ENCODE data around the gene USP7.
"Not testable (repeated sequence)": the region's sequence is repeated elsewhere in the genome, so short reads cannot be mapped to it uniquely, and the experiment has no call there.

The USP7 gene

DNA sequence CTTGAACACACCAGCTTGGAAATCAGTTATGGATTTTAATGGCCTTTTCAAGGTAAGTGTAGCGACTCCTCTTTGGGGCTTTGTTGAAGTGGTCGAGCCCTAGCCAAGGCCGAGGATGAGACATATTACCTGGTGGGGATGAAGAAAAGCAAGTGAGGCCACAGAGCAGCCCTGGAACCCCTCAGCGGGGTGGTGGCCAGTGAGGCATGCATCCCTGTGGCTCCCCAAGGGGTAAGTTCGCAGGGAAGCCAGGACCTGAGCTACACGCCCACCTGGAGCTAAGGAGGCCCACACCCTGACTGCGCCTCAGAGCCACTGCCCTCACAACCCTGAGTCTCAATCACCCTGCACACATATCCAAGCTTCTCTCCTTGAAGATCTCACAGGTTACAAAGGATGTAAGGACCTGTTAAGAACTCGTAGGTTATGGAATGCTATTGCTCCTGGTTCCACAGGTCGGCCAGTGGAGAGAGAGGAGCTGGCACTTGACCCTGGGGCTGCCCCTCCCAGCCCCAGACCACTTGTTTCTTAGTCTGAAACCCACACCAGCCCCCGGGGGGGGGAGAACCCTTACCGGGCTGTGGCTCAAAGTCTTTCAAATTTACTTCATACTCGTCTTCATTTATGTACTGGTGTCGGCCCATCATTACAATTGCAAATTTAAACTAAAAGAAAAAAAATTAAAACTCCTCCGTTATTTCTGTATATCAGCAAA, 69.6 kb downstream of the USP7 start:
- no peak for DNase-seq

GRCh38 chr16:8893426-8893825, 70.3 kb downstream of the USP7 start:
- no peak for DNase-seq

DNA sequence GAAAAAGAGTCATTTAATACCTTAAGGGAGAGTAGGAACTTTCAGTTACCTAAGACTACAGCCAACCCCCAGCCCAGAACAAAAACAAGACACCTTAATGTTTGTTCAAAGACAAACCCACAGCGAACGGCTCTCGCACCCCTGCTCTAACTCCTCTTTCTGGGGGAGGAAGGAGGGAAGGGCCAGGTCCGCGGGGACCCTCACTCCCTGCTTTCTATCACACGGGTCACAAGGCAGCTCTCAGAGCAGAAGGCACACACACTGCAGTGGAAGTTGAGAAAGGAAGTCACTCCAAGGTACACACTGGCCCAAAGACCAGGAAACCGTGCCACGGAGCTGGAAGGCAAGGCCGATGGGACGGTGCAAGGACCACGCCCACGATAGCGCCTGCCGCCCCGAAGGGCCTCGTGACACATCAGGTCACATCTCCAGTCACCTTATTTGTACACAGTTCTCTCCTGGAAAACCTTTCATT, 71.6 kb downstream of the USP7 start:
- DNase-seq: no peak

GRCh38 chr16:8890549-8890921, 73.2 kb downstream of the USP7 start:
- no peak for DNase-seq

DNA sequence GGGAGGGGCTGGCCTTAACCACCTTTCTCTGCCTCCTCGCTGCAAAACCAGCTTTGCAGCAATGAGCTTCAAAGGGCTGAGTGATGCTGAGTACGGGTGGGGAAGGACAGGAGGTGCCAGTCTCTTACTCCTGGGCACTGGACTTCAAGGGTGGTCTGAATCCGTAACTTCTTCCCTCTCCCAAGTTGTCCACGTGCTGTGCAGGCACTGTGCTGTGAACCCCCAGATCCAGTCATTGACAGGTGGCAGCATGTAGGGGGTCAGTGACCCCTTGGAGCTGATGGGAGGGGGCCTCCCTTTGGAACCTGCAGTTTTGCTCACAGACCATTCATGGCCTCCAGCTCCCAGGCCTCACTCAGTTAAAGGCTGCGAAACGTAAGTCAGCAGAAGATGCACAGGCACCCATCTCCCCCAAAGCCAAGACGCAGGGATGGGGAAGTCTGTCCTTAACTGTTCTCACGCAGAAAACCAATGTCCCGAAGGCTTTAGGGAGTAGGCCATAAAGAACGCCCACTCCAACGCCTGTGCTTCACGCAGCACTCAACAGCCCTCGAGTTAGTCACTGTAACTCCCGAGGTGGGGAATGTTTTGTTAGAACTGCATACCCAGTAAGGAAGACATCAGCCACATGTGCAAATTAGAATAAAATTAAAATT, 73.7 kb downstream of the USP7 start:
- DNase-seq: no peak

GRCh38 chr16:8888951-8889892, 74.5 kb downstream of the USP7 start:
- DNase-seq: no peak

DNA sequence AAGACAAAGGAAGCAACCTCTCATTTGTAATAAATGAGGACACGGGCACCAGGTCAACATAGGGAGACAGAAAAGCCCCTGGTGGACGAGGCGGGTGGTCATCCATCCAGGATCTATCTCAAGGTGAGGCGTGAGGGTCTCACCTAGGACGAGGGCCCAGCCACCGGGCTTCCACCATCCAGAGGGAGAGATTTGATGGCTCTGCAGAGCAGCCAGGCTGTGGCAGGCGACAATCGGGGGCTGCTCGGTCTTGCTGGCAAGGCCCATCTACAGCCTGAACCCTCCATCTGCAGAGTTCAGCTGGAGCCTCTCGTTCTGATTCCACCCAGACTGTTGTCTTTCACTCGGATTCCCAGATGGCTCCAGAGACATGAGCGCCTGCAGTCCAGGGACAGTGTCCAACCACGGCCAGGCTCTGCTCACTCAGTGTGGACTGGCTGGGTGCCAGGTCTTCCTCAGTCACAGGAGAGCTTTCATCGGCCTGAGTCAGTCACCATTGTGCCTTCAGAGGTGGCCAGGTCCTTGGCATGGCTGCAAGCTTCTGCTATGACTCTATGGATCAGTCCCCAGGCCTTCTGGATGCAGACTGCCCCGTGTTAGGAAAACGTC, 75.7 kb downstream of the USP7 start:
- DNase-seq: no peak

GRCh38 chr16:8887431-8887765, 76.3 kb downstream of the USP7 start:
- no peak for DNase-seq

DNA sequence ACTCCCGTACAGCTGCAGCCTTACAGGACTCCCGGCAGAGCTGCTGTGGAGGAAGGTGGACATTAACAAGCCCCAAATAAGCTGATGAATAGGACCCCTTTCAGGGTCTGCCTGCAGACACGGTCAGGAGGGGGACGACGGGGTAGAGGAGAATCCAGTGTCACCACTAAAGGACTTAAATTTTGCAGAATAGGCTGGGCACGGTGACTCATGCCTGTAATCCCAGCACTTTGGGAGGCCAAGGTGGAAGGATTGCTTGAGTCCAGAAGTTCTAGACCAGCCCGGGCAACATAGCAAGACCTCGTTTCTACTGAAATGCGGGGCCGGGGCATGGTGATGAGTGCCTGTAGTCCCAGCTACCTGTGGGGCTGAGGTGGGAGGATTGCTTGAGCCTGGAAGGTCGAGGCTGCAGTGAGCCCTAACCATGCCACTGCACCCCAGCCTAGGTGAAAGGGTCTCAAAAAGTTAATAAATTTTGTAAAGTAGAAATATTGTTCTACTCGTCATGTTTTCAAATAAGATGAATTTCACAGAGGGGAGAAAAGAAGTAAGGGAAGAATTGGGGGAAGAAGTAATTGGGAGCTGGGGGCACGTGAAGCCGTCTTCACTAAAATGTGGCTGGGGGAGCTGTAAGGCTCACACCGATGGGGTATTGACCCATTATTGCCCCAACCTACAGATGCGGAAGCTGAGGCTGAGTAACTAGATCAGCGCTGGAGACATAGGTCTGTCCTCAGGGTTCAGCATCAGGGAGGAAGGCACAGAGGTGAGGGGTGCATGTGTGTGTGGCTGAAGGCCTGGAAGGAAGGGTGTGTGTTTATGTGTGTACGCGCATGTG, 76.9 kb downstream of the USP7 start:
- DNase-seq: no peak

- DNase-seq: no peak
Observed at GRCh38 chr16:8885674-8886592, 77.8 kb downstream of the USP7 start.

DNA sequence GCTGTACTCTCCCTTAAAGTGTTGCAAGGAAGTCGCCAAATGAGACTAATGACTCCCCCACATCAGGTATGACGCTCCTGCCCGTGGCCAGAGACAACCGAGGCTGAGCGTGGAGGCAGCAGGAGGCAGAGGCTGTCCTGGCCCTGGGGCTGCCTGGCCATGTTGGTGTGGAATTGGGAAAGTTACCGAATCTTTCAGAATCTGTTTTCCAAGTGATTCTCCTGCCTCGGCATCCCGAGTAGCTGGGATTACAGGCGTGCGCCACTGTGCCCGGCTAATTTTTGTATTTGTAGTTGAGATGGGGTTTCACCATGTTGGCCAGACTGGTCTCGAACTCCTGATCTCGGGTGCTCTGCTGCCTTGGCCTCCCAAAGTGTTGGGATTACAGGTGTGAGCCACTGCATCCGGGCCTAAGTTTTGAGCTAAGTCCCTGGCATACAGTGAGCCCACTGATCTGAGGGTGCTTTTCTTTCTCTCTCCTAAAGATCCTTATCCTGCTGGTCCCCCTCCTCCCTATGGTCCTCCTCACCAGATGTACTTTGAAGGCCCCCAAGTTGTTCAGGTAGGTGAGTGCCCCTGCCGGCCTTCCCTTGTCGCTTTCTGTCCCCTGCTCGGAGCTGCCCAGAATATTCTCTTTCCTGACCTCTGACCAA, 80.9 kb downstream of the USP7 start:
- no peak for DNase-seq

DNA sequence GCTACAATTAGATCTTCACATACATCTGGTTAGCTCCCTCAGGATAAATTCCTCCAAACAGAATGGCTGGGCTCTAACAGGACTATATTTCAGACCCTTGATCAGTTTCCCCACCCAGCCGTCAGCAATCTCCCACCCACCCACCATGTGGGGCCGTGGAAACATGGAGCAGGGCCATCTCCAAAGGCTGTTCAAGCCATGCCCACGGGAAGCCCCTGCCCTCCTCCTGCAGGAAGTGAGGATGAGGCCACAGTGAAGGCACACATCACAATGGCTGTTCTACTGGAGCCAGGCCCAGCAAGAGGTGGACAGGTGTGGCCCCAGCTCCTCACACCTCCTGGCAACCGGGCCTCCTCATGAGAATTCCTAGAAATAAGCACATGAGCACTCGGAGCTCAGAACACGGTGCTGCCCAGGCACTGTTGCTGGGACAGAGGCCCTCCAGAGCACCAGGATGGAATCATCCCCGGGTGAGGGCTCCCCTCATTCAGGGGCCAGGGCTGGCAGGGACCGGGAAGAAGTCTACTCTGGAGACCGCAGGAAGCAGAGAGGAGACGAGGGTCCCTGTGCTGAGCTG, 81.6 kb downstream of the USP7 start, which contains the start of gene LITAFD:
Gene LITAFD, plus strand, starts transcription at position 311 of the 577 bp plus-strand sequence. CDS start 2,005 bp downstream, outside the sequence.
- no peak for DNase-seq

- no peak for DNase-seq
Observed at GRCh38 chr16:8880839-8881510, 82.7 kb downstream of the USP7 start.

GRCh38 chr16:8878523-8878911, 85.2 kb downstream of the USP7 start:
- no peak for DNase-seq

- no peak for DNase-seq
Observed at GRCh38 chr16:8877894-8878522, 85.7 kb downstream of the USP7 start.

- not testable (repeated sequence) for DNase-seq
Observed at GRCh38 chr16:8875317-8875716, 88.4 kb downstream of the USP7 start.

DNA sequence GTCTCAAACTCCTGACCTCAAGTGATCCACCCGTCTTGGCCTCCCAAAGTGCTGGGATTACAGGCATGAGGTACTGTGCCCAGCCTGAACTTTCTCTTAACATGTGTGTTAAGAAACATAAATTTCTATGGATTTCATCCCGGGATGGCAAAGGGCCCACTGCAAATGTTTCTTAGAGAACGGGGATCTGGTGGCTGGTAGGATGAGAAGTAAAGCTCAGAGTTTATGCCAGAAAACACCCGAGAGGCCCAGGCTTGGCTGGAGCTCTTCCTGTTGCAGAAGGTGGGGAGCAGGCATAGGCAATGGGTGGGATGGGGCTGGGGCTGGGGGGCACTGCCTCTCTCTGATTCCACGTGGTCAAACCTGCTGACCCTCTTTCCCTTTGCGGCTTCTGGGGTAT, 89.3 kb downstream of the USP7 start:
- DNase-seq: no peak

DNA sequence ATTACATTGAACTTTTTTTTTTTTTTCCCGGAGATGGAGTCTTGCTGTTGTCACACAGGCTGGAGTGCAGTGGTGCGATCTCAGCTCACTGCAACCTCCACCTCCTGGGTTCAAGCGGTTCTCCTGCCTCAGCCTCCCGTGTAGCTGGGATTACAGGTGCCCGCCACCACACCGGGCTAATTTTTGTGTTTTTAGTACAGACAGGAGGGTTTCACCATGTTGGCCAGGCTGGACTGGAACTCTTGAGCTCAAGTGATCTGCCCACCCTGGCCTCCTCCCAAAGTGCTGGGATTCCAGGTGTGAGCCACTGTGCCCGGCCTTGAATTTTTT, 89.9 kb downstream of the USP7 start:
- DNase-seq: not testable (repeated sequence)

Data from COR-L47 (cell line).